Activated B cell treated with CpG ODN at 0.5 μM for 24 hours (primary cell): ENCODE results near the gene FYB2. TPM values are rescaled to one million over a fixed set of nuclear protein-coding genes. Genes with fewer than 3 reads are reported as not detected.

Experiments used
- ATAC-seq: fragments of 200-7000 bp; cut with Tn5 transposase; one replicate; pipeline ENCODE4 v1.10.0; 2021; ENCODE audit warnings: low read depth, mild to moderate bottlenecking, moderate library complexity
- CTCF ChIA-PET: fragments of 350-600 bp; sonication (Branson Sonifier 250); formaldehyde crosslinking; loops from one replicate; lab custom pipeline; 2021; ENCODE audit warnings: antibody characterized with exemption; lab: Charles Lee
- POLR2A ChIA-PET: fragments of 350-600 bp; sonication (Branson Sonifier 250); formaldehyde crosslinking; loops from one replicate; lab custom pipeline; 2021; ENCODE audit warnings: antibody characterized with exemption; lab: Charles Lee
- DNase-seq: peaks from one replicate; pipeline ENCODE4 v3.0.0; 2022
- H3K27ac Mint-ChIP-seq: one replicate; pipeline ENCODE4 v1.8.0; 2020; ENCODE audit warnings: mixed read lengths
- H3K27me3 Mint-ChIP-seq: one replicate; pipeline ENCODE4 v1.8.0; 2021; ENCODE audit warnings: mixed read lengths
- H3K36me3 Mint-ChIP-seq: one replicate; pipeline ENCODE4 v1.8.0; 2021; ENCODE audit warnings: low read depth, mixed read lengths
- H3K4me1 Mint-ChIP-seq: one replicate; pipeline ENCODE4 v1.8.0; 2021; ENCODE audit warnings: mixed read lengths
- H3K4me3 Mint-ChIP-seq: one replicate; pipeline ENCODE4 v1.8.0; 2020; ENCODE audit warnings: mild to moderate bottlenecking, mixed read lengths
- H3K9me3 Mint-ChIP-seq: one replicate; pipeline ENCODE4 v1.8.0; 2020; ENCODE audit warnings: mixed read lengths
- CTCF ChIP-seq: fragments of 200-600 bp; IDR thresholded peaks from one replicate; pipeline ENCODE4 v1.8.0; 2022; ENCODE audit warnings: antibody characterized with exemption, mild to moderate bottlenecking
- intact Hi-C: fragments of 100-400 bp; cut with micrococcal nuclease; formaldehyde crosslinking; loops from one replicate; pipeline ENCODE4 v1.15.1; 2024
- total RNA-seq: library from RNA; stranded (reverse); gene quantifications from 2 replicates; pipeline ENCODE4 v1.2.3, GENCODE V29; 2022

FYB2 gene
- total RNA-seq, 1 donor from 2014 or later, result not detected

GRCh38 chr1:56671085-56671484, 148.1 kb downstream of the FYB2 start:
- intact Hi-C loops, result no loop called here
- no peaks in the 10 kb centered on the region for H3K9me3 Mint-ChIP-seq
- H3K4me1 Mint-ChIP-seq, result no peaks in the 10 kb centered on the region
- peaks cover 14% of the 10 kb centered on the region for H3K27me3 Mint-ChIP-seq
- TF ChIP-seq CTCF, result no peak
- CTCF ChIA-PET, result no interaction called here
- H3K27ac Mint-ChIP-seq, result no peak overlapping the region
- no peak overlapping the region for H3K4me3 Mint-ChIP-seq
- DNase-seq, result no peak
- POLR2A ChIA-PET, result no interaction called here
- ATAC-seq, result no peak
- H3K36me3 Mint-ChIP-seq, result no peaks in the 10 kb centered on the region

GRCh38 chr1:56670350-56670749, 148.9 kb downstream of the FYB2 start:
- CTCF ChIA-PET, result no interaction called here
- intact Hi-C loops, result no loop called here
- POLR2A ChIA-PET, result no interaction called here
- Mint-ChIP-seq H3K4me3 (no peak overlapping the region), H3K27ac (no peak overlapping the region), H3K36me3 (no peaks in the 10 kb centered on the region), H3K4me1 (no peaks in the 10 kb centered on the region), H3K9me3 (no peaks in the 10 kb centered on the region), H3K27me3 (peaks cover 15% of the 10 kb centered on the region)
- no peak for TF ChIP-seq CTCF
- ATAC-seq (no peak), DNase-seq (no peak)

Other genes starting within 250 kb of the FYB2 start
- gene PLPP3, start 239.8 kb downstream of the FYB2 start, total RNA-seq, result 4.6 TPM in 2 replicates
- not detected in 2 replicates for gene PRKAA2, start 174.1 kb downstream of the FYB2 start, total RNA-seq
- not detected in 2 replicates for gene C8A, start 35.4 kb upstream of the FYB2 start, total RNA-seq
- gene C8B, start 146.6 kb upstream of the FYB2 start, total RNA-seq, result not detected in 2 replicates